Neural progenitor cell (in vitro differentiated cells): ENCODE data around the gene GNAZ.

Source experiments
- EZH2 ChIP-seq: fragments of 200-600 bp; sonication (generic); IDR thresholded peaks from 2 replicates; pipeline ENCODE4 v1.6.1; 2017; ENCODE audit warnings: antibody characterized with exemption, mild to moderate bottlenecking, moderate library complexity
- EZH2phosphoT487 ChIP-seq: fragments of 200-600 bp; sonication (generic); IDR thresholded peaks from 2 replicates; pipeline ENCODE4 v1.6.1; 2017; ENCODE audit warnings: antibody characterized with exemption
- TF ChIP-seq, protein P1 (sequence below): fragments of 200-600 bp; sonication (generic); IDR thresholded peaks from 2 replicates; pipeline ENCODE4 v1.5.1; 2017; ENCODE audit warnings: antibody characterized with exemption, mild to moderate bottlenecking

DNA sequence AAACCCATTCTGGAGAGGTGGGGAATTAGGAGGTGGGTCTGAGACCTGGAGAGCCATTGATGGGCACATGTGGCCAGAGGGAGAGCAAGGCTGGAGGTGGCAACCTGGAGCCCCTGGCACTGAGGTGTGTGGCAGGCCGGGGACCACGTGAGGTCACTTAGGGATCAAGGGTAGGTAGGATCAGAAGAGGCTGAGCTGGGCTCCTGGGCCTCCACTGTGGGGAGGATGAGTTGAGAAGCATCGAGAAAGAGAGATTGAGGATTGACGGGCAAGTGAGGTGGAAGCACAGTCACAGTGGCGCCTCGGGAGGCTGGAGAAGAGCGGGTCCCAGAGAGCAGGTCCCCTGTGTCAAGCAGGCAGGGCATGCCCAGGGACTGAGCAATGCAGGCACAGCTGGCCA, 4.1 kb downstream of the GNAZ start:
- TF ChIP-seq, protein P1, sequence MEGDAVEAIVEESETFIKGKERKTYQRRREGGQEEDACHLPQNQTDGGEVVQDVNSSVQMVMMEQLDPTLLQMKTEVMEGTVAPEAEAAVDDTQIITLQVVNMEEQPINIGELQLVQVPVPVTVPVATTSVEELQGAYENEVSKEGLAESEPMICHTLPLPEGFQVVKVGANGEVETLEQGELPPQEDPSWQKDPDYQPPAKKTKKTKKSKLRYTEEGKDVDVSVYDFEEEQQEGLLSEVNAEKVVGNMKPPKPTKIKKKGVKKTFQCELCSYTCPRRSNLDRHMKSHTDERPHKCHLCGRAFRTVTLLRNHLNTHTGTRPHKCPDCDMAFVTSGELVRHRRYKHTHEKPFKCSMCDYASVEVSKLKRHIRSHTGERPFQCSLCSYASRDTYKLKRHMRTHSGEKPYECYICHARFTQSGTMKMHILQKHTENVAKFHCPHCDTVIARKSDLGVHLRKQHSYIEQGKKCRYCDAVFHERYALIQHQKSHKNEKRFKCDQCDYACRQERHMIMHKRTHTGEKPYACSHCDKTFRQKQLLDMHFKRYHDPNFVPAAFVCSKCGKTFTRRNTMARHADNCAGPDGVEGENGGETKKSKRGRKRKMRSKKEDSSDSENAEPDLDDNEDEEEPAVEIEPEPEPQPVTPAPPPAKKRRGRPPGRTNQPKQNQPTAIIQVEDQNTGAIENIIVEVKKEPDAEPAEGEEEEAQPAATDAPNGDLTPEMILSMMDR, result no peak
- TF ChIP-seq EZH2, result no peak
- TF ChIP-seq EZH2phosphoT487, result no peak
